ENCODE measurements around the gene NEK6. TPM values are rescaled to one million over a fixed set of nuclear protein-coding genes. Genes with fewer than 3 reads are reported as not detected.

Gene NEK6
- total RNA-seq, 2 experiments from 2014 or later, result 5.6 to 16.4 TPM

DNA sequence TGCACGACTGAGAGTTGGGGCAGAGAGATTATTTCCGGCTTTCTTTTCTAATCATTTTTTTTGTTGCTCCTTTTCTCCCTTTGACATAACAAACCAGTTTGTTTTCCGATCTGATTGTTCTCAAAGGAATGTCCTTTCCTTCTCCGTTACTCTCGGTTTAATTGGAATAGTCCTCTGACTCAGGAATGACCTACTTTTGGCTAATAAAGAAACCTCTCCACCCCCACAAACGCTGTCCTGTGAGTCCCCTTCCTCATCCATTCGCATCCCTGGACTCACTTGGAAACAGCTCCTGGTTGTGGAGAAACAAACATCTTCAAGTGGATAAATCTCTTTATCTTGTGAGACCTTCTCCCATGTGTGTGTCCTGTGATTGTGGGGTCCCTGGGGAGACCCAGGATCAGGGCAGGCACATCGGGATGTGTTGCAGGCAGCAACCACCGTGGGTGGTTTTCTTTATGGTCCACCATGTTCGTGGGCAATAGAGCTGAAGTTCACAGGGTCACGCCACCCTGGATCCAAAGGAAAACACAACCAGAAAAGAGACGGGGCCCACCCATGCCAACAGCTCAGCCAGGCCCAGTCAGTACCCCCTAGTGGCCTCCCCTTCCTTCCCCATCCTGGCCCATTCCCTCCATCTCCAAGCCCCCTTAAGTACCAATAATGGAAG is 45.2 kb upstream of the NEK6 start:
- Histone ChIP-seq H2AFZ (ENCODE audit: low read length) (no peak overlapping the region), H3K9me3 (ENCODE audit: low read length) (no peaks in the 10 kb centered on the region), H3K4me2 (ENCODE audit: low read length) (no peak overlapping the region), H3K27ac (ENCODE audit: low read depth, low read length, poor library complexity, severe bottlenecking) (no peak overlapping the region), H3K36me3 (ENCODE audit: insufficient read depth, low read length) (no peaks in the 10 kb centered on the region), H3K4me1 (ENCODE audit: insufficient read depth, low read length, poor library complexity, severe bottlenecking) (peaks cover 77% of the 10 kb centered on the region), H3K9me2 (ENCODE audit: insufficient read depth, low read length) (no peaks in the 10 kb centered on the region), H3K4me3 (ENCODE audit: low read depth, low read length, poor library complexity, severe bottlenecking) (no peak overlapping the region), H3K79me2 (ENCODE audit: insufficient read depth, low read depth, low read length) (no peaks in the 10 kb centered on the region), H4K20me1 (ENCODE audit: insufficient read depth, low read length) (no peaks in the 10 kb centered on the region)
- BruUV-seq (replicated peaks), result no TSS peak
- no peak for DNase-seq (ENCODE audit: low spot score)
- TF ChIP-seq, protein P1, sequence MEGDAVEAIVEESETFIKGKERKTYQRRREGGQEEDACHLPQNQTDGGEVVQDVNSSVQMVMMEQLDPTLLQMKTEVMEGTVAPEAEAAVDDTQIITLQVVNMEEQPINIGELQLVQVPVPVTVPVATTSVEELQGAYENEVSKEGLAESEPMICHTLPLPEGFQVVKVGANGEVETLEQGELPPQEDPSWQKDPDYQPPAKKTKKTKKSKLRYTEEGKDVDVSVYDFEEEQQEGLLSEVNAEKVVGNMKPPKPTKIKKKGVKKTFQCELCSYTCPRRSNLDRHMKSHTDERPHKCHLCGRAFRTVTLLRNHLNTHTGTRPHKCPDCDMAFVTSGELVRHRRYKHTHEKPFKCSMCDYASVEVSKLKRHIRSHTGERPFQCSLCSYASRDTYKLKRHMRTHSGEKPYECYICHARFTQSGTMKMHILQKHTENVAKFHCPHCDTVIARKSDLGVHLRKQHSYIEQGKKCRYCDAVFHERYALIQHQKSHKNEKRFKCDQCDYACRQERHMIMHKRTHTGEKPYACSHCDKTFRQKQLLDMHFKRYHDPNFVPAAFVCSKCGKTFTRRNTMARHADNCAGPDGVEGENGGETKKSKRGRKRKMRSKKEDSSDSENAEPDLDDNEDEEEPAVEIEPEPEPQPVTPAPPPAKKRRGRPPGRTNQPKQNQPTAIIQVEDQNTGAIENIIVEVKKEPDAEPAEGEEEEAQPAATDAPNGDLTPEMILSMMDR (conservative IDR thresholded peaks at IDR 0.05; ENCODE audit: low read length), result no peak
- TF ChIP-seq EZH2phosphoT487 (IDR thresholded peaks at IDR 0.05; ENCODE audit: borderline replicate concordance, low read depth, low read length), result no peak
- POLR2A ChIA-PET, result interaction anchor here (0.6 kb wide), 1 partner anchor 53 kb away, joined by 3 read pairs; no protein-coding TSS in a partner anchor
- CTCF ChIA-PET (ENCODE audit: unreplicated experiment), result no interaction called here
- intact Hi-C loops (cut with micrococcal nuclease; ENCODE audit: unreplicated experiment), result no loop called here

DNA sequence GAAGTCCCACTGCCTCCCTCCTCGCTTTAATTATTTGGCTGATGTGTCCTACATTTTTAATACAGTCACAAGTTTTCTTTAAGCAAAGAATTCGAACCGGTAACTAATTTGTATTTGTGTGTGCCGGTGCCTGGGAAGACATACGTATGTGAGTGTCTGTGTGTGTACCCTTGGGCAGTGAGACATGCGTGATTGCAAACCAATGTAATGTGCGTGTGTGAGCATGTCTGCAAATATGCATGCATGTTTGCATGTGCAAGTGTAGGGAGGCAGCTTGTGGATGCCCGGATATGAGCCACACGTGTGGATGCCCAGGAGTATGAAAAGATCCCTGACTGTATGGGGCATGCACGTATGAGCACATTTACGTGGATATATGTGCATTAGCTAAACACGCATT is 44.4 kb upstream of the NEK6 start:
- no peak for DNase-seq (ENCODE audit: low spot score)
- Histone ChIP-seq H3K9me3 (ENCODE audit: low read length) (no peaks in the 10 kb centered on the region), H3K9me2 (ENCODE audit: insufficient read depth, low read length) (no peaks in the 10 kb centered on the region), H3K4me1 (ENCODE audit: insufficient read depth, low read length, poor library complexity, severe bottlenecking) (peaks cover 77% of the 10 kb centered on the region), H2AFZ (ENCODE audit: low read length) (no peak overlapping the region), H3K79me2 (ENCODE audit: insufficient read depth, low read depth, low read length) (no peaks in the 10 kb centered on the region), H3K4me2 (ENCODE audit: low read length) (no peak overlapping the region), H4K20me1 (ENCODE audit: insufficient read depth, low read length) (no peaks in the 10 kb centered on the region), H3K36me3 (ENCODE audit: insufficient read depth, low read length) (no peaks in the 10 kb centered on the region), H3K4me3 (ENCODE audit: low read depth, low read length, poor library complexity, severe bottlenecking) (no peak overlapping the region), H3K27ac (ENCODE audit: low read depth, low read length, poor library complexity, severe bottlenecking) (no peak overlapping the region)
- intact Hi-C loops (cut with micrococcal nuclease; ENCODE audit: unreplicated experiment), result no loop called here
- POLR2A ChIA-PET, result interaction anchor here (0.6 kb wide), 1 partner anchor 52 kb away, joined by 3 read pairs; no protein-coding TSS in a partner anchor
- no TSS peak for BruUV-seq (replicated peaks)
- CTCF ChIA-PET (ENCODE audit: unreplicated experiment), result no interaction called here
- no peak for TF ChIP-seq EZH2phosphoT487 (IDR thresholded peaks at IDR 0.05; ENCODE audit: borderline replicate concordance, low read depth, low read length)
- TF ChIP-seq, protein P1 (conservative IDR thresholded peaks at IDR 0.05; ENCODE audit: low read length), result no peak

DNA sequence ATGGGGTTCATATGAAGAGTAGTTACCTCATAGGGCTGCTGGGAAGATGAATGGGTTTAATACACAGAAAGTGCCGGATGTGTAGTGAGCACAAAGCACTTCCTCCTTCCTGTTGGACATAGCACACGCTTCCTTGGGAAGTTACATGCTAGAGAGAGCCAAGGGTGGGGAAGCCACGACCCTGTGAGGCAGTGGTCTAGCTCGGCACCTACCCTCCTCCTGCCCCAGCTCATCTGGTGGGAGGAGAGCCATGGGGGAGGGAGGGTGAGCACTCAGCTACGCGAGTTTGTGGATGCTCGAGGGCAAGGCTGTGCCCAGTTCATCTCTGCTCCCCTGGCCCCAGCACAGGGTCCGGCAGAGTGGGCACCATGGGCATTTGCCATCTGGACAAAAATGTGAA is 43.6 kb upstream of the NEK6 start:
- Histone ChIP-seq H3K27ac (ENCODE audit: low read depth, low read length, poor library complexity, severe bottlenecking) (no peak overlapping the region), H3K9me3 (ENCODE audit: low read length) (no peaks in the 10 kb centered on the region), H3K9me2 (ENCODE audit: insufficient read depth, low read length) (no peaks in the 10 kb centered on the region), H3K4me3 (ENCODE audit: low read depth, low read length, poor library complexity, severe bottlenecking) (no peak overlapping the region), H3K4me1 (ENCODE audit: insufficient read depth, low read length, poor library complexity, severe bottlenecking) (peaks cover 77% of the 10 kb centered on the region), H3K36me3 (ENCODE audit: insufficient read depth, low read length) (no peaks in the 10 kb centered on the region), H4K20me1 (ENCODE audit: insufficient read depth, low read length) (no peaks in the 10 kb centered on the region), H3K79me2 (ENCODE audit: insufficient read depth, low read depth, low read length) (no peaks in the 10 kb centered on the region), H2AFZ (ENCODE audit: low read length) (peak overlapping the region; percentile 70), H3K4me2 (ENCODE audit: low read length) (peak overlapping the region; percentile 35)
- intact Hi-C loops (cut with micrococcal nuclease; ENCODE audit: unreplicated experiment), result no loop called here
- ChIA-PET POLR2A (interaction anchor here (0.7 kb wide), 1 partner anchor 12 kb away, joined by 3 read pairs; no protein-coding TSS in a partner anchor), CTCF (ENCODE audit: unreplicated experiment) (no interaction called here)
- no peak for TF ChIP-seq EZH2phosphoT487 (IDR thresholded peaks at IDR 0.05; ENCODE audit: borderline replicate concordance, low read depth, low read length)
- TF ChIP-seq, protein P1 (conservative IDR thresholded peaks at IDR 0.05; ENCODE audit: low read length), result no peak
- peak; percentile 41 for DNase-seq (ENCODE audit: low spot score)
- no TSS peak for BruUV-seq (replicated peaks)
